LNCAP (cell line): ENCODE measurements around the gene TRMT1.

Experiments used
- CTCF ChIP-seq: fragments of 450-650 bp; IDR thresholded peaks from 2 replicates; pipeline ENCODE4 v1.5.1; 2017; ENCODE audit warnings: mild to moderate bottlenecking

The TRMT1 gene

DNA sequence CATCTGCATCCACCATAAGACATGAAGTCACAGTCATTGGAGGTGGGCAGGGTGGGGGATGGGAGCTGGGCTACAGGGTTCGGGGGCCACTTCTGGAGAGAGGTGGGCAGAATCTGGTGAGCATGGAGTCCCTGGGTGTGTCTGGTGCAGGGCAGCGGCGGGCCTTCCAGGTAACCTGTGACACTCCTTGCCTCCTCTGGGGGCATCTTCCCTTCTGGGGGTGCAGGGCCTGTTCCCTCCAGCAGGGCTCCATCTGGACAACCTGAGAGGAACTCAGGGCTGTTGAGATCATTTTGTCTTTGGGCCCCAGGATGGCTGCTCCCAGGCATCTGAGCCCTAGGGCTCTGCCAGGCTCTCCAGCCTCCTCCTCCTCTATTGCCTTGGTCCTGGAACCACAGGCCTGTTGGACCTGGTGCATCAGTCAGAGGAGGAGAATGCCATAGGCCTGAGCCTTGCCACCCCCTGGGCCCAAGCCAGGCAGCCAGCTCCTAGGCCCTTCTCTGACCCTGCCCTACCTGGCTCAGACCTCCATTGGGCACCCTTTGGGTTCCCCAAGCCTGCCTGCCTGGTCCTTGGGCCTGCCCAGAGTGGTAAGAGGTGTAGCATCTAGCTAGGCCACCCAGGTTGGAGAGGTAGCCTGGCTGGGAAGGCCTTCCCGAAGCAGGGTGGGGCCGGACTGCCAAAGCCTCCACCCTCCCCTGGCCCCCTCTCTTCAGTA, 27.2 kb downstream of the TRMT1 start:
- no peak for TF ChIP-seq CTCF

DNA sequence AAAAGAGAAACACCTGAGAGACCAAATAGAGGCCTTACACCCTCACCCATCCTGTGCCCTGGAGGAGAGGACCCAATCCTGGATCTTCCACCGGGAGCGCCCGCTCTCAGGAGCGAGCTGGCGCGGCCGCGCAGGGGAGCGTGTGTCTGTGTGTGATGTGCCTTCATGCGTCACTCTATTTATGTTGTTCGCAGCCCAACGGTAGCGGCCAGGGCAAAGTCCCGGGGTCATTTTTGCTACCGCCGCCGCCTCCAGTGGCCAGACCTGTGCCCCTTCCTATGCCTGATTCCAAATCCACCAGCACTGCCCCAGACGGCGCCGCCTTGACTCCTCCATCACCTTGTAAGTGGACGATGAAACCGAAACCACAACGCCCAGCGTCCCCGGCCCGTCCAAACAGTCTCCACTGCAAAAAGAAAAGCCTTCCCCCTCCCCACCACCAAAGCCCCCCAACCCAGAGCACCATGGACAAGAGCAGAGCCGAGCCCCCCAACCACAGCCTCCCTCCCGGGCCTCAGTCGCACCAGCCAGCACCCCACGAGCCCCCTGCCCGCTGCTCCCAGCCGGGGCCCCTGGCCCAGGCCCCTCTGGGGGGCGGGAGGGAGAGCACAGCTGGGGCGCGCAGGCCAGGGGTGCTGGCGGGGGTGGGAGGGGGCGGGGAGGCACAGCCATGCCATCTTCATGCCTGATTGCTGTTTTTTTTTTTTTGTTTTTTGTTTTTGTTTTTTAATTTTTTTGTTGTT, 28.6 kb downstream of the TRMT1 start:
- TF ChIP-seq CTCF: no peak

GRCh38 chr19:13087295-13087694, 29.2 kb downstream of the TRMT1 start:
- TF ChIP-seq CTCF: no peak

GRCh38 chr19:13086341-13086740, 30.2 kb downstream of the TRMT1 start:
- no peak for TF ChIP-seq CTCF

DNA sequence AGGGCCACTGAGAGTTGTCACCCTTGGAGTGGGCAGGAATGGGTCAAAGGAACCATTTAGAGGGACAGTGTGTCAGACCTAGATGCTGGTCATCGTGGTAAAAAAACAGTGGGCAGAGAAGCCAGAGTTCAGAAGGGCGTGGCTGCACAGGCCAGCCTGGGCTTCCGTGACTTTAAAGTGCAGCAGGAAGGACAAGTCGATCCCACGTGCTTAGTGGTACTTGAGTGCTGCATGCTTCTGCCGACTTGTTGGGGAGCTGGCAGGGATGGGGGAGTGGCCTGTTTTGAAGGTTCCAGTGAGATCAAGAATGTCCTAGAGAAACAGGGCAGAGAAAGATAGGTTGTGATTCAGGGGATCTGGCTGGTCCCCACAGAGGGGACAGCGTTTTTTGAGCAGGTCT, 30.9 kb downstream of the TRMT1 start:
- TF ChIP-seq CTCF: no peak

GRCh38 chr19:13083627-13084026, 32.9 kb downstream of the TRMT1 start:
- TF ChIP-seq CTCF: no peak

DNA sequence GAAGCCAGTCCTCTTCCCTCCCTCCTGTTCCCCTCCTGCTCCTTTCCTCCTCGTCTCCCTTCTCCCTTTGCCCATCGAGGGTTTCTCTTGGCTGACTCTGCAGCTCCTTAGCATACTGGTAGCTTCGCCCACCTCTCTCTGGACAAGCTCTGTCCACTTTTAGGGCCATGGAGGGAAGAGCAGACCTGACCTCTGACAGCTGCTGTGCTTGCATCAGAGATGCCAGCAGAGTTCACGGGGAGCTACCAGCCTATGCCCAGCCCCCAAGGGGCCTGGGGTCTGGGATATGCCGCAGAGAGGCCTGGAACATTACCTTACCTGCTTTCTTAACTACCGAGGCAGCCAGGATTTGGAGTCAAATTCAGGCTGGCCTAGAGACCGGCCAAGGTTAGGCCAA, 33.5 kb downstream of the TRMT1 start:
- no peak for TF ChIP-seq CTCF
